22Rv1 (cell line): ENCODE data around the gene ZBTB45.
"Not testable (repeated sequence)": the region's sequence is repeated elsewhere in the genome, so short reads cannot be mapped to it uniquely, and the experiment has no call there.

ENCODE experiments used
- H3K27ac ChIP-seq: fragments of 450-650 bp; 2 replicates; pipeline ENCODE4 v1.5.1; 2017
- CTCF ChIP-seq: fragments of 450-650 bp; IDR thresholded peaks from 2 replicates; pipeline ENCODE4 v1.5.1; 2017; ENCODE audit warnings: mild to moderate bottlenecking
- ZFX ChIP-seq: fragments of 450-650 bp; IDR thresholded peaks from 2 replicates; pipeline ENCODE4 v1.6.1; 2017; ENCODE audit warnings: antibody characterized with exemption, borderline replicate concordance

ZBTB45 gene

GRCh38 chr19:58514564-58515022 is 5.0 kb downstream of the ZBTB45 start:
- TF ChIP-seq ZFX = no peak
- TF ChIP-seq CTCF = no peak
- peak overlapping the region; percentile 86 for H3K27ac ChIP-seq

DNA sequence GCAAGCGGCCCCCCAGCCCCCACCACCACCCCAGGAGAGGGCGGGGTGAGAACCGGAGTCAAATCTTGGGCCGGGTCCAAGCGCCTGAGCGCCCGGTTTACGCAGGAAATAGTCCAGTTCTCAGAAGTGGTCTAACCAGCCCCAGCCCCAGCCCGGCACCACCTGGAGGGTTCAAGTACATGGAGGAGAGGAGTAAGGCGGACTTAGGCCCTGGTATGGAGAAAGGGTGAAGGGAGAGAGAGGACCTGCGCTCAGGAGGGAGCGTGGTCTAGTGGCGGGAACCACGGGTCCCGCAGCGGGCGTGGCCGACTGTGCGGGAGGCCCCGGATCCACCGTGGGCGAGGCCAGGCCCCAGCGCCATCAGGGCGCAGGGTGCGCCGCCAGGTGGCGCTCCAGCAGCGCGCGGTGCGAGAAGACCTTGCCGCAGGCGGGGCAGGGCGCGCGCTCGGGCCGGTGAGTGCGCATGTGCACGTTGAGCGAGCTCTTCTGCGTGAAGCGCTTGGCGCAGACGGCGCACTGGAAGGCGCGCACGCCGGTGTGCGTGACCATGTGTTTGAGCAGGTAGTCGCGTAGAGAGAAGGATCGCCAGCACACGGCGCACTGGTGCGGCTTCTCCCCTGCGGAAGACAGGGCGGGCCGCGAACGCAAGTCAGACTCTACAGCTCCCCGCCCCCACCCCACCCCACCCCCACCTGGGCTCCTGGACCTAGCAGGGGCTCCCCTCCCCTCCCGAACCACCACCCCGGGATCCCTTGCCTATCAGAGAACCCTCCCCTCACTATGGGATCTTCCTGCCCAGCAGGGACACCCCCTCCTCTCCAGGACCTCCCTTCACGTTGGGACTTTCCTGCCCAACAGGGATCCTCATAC is 5.7 kb downstream of the ZBTB45 start:
- H3K27ac ChIP-seq = peak overlapping the region; percentile 86
- TF ChIP-seq ZFX (no peak), CTCF (peak; percentile 98)

GRCh38 chr19:58513213-58513693 is 6.4 kb downstream of the ZBTB45 start:
- H3K27ac ChIP-seq = peak overlapping the region; percentile 86
- TF ChIP-seq CTCF (no peak), ZFX (no peak)

DNA sequence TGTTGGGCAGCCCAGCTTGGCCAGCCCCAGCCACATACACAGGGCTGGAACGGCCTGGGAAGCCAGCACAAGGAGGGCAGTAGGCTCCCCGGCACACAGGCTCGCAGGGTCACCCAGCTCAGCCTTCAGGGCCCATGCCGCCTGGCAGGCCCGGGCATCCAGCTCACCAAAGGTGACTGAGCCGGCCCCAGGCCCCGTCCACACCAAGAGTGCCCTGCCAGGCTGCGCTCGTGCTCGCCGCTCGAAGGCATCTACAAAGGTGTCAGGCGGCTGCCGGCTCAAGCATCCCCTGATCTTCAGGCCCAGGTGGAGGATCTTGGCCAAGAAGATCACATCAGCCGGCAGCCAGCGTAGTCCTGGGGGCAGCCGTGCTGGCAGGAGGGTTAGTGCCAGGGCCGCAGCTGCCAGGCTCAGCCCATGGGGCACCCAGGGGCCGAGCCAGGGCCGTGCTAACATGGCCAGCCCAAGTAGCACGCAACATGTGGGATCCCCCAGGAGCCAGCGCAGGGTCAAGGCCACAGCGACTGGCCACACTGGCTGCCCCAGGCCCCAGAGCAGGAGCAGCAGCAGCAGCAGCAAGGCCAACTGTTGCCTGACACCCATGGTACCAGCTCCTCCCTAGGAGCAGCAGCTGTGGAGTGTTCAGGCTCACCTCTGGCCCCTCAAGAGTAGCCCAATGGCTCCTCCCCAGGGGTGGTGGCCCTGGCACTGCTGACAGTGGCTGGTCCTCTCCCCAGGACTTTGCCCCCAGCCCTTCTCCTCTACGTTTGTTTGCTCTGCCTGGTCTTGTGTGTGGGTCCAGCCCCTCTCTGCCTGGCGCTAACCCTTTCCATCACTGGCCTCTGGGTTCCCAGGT is 8.0 kb downstream of the ZBTB45 start, which contains the start of gene SLC27A5:
Gene SLC27A5, minus strand, starts transcription at position 640 of the 856 bp plus-strand sequence. Its CDS starts 37 bp downstream, at position 603.
- peak within 1 kb of the TSS; percentile 86; the same call in 1 of the 2 replicates for H3K27ac ChIP-seq
- TF ChIP-seq CTCF (no peak), ZFX (no peak)

DNA sequence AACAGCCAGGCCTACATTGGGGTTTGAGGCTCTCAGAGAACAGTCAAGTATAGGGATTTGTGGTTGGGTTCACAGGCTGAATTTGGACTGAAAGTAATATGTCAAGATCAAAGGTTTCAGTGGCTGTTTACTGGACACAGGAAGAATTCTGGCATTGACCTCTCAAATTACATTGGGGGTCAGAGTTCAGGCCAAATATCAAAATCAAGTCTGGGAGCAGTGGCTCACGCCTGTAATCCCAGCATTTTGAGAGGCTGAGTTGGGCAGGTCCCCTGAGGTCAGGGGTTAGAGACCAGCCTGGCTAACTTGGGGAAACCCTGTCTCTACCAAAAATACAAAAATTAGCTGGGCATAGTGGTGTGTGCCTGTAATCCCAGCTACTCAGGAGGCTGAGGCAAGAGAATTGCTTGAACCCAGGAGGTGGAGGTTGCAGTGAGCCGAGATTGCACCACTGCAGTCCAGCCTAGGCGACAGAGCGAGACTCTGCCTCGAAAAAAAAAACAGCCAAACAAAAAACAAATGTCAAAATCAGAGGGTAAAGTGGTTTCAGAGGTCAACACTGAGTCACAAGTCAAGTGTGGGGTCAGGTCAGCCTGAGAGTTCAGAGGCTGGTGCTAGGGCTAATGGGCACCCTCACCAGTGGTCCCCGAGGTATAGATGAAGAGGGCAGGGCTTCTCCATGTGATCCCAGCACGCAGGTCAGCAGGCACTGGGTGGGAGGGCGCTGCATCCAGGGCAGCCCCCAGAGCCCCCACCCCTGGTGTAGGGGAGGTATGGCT is 9.3 kb downstream of the ZBTB45 start:
- no peak for TF ChIP-seq ZFX
- no peak for TF ChIP-seq CTCF
- H3K27ac ChIP-seq = no peak overlapping the region

GRCh38 chr19:58509731-58510083 is 9.9 kb downstream of the ZBTB45 start:
- no peak for TF ChIP-seq CTCF
- no peak for TF ChIP-seq ZFX
- no peak overlapping the region for H3K27ac ChIP-seq

GRCh38 chr19:58507602-58508223 is 11.9 kb downstream of the ZBTB45 start:
- H3K27ac ChIP-seq = not testable (repeated sequence)
